ENCODE results near the gene MTG2. TPM values are rescaled to one million over a fixed set of nuclear protein-coding genes. Genes with fewer than 3 reads are reported as not detected.

MTG2 gene
- total RNA-seq, 1 experiment from 2014 or later, result 110 TPM

DNA sequence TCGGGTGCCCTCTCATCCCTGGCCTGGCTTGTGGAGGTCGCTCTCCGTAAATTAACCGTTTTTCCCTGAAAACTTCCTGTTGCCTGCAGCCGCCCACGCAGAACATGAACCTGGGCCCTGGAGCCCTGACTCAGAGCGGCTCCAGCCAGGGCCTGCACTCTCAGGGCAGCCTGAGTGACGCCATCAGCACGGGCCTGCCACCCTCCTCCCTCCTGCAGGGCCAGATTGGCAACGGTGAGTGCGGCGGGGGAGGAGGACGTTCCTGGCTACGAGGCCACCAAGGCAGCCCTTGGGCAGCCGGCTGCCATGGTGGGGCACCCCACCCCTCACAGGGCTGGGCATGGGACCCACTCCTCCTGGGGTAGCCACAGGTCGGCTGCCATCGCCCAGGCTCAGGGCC is 21.5 kb upstream of the MTG2 start:
- BruUV-seq (replicated peaks), result no TSS peak
- Mint-ChIP-seq H3K9me3 (ENCODE audit: unreplicated experiment) (no peaks in the 10 kb centered on the region), H3K4me1 (ENCODE audit: low read depth, unreplicated experiment) (peaks cover under 1% of the 10 kb centered on the region), H3K36me3 (ENCODE audit: insufficient read depth, unreplicated experiment) (peaks cover 72% of the 10 kb centered on the region), H3K4me3 (ENCODE audit: unreplicated experiment) (no peak overlapping the region), H3K27ac (ENCODE audit: unreplicated experiment) (no peak overlapping the region), H3K27me3 (ENCODE audit: insufficient read depth, unreplicated experiment) (no peaks in the 10 kb centered on the region)
- no peak for DNase-seq
- Histone ChIP-seq H3K27me3 (replicated peaks; ENCODE audit: control insufficient read depth, insufficient read depth, low read length) (no peaks in the 10 kb centered on the region), H3K36me3 (ENCODE audit: control insufficient read depth, insufficient read depth, low read length) (peaks cover 17% of the 10 kb centered on the region), H3K4me3 (ENCODE audit: low read depth, low read length) (no peak overlapping the region), H3K9me3 (no peaks in the 10 kb centered on the region), H3K4me1 (peaks cover 10% of the 10 kb centered on the region)
- CTCF ChIA-PET, result no interaction called here
- TF ChIP-seq, protein P1, sequence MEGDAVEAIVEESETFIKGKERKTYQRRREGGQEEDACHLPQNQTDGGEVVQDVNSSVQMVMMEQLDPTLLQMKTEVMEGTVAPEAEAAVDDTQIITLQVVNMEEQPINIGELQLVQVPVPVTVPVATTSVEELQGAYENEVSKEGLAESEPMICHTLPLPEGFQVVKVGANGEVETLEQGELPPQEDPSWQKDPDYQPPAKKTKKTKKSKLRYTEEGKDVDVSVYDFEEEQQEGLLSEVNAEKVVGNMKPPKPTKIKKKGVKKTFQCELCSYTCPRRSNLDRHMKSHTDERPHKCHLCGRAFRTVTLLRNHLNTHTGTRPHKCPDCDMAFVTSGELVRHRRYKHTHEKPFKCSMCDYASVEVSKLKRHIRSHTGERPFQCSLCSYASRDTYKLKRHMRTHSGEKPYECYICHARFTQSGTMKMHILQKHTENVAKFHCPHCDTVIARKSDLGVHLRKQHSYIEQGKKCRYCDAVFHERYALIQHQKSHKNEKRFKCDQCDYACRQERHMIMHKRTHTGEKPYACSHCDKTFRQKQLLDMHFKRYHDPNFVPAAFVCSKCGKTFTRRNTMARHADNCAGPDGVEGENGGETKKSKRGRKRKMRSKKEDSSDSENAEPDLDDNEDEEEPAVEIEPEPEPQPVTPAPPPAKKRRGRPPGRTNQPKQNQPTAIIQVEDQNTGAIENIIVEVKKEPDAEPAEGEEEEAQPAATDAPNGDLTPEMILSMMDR (IDR thresholded peaks at IDR 0.05; ENCODE audit: insufficient read depth in 1 of 2, low read depth in 1 of 2, low read length in 1 of 2, severe bottlenecking in 1 of 2, unreplicated experiment in 1 of 2), result no peak
- POLR2A ChIA-PET, result no interaction called here
- intact Hi-C loops (cut with micrococcal nuclease; ENCODE audit: unreplicated experiment), result no loop called here

DNA sequence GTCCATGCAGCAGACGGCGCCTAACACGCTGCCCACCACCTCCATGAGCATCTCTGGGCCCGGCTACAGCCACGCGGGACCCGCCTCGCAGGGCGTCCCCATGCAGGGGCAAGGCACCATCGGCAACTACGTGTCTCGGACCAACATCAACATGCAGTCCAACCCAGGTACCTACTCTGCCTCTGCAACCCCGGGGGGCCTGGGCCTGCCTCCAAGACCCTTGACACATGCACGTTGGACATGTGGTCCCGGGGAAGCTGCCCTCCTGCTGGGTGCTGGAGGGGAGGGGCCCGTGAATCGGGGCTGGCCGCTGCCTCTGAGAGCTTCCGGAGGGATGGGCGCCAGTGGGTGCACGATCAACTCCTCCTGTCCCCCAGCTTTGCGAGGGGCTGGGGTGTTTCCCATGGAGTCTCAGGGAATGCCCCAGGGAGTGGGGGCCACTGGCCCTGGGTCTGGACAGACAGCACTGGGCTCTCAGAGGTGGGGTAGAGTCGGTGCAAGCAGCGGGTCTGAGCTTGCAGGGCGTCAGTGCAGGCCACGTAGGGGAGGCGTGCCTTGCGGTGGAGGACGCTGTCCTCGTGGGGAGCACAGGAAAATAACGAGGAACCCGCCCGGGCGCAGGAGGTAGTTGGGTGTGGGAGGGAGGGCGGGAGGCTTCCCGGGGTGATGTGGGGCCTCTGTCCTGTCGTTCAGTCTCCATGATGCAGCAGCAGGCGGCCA is 19.9 kb upstream of the MTG2 start:
- Mint-ChIP-seq H3K27ac (ENCODE audit: unreplicated experiment) (no peak overlapping the region), H3K9me3 (ENCODE audit: unreplicated experiment) (no peaks in the 10 kb centered on the region), H3K27me3 (ENCODE audit: insufficient read depth, unreplicated experiment) (no peaks in the 10 kb centered on the region), H3K4me1 (ENCODE audit: low read depth, unreplicated experiment) (no peaks in the 10 kb centered on the region), H3K4me3 (ENCODE audit: unreplicated experiment) (no peak overlapping the region), H3K36me3 (ENCODE audit: insufficient read depth, unreplicated experiment) (peaks cover 84% of the 10 kb centered on the region)
- H3K36me3 ChIP-seq (ENCODE audit: control insufficient read depth, insufficient read depth, low read length), result peaks cover 20% of the 10 kb centered on the region
- BruUV-seq (replicated peaks), result no TSS peak
- no peaks in the 10 kb centered on the region for H3K4me1 ChIP-seq
- no peak overlapping the region for H3K4me3 ChIP-seq (ENCODE audit: low read depth, low read length)
- no peaks in the 10 kb centered on the region for H3K27me3 ChIP-seq (replicated peaks; ENCODE audit: control insufficient read depth, insufficient read depth, low read length)
- intact Hi-C loops (cut with micrococcal nuclease; ENCODE audit: unreplicated experiment), result no loop called here
- DNase-seq, result no peak
- TF ChIP-seq, protein P1 (IDR thresholded peaks at IDR 0.05; ENCODE audit: insufficient read depth in 1 of 2, low read depth in 1 of 2, low read length in 1 of 2, severe bottlenecking in 1 of 2, unreplicated experiment in 1 of 2), result no peak
- ChIA-PET CTCF (no interaction called here), POLR2A (no interaction called here)
- H3K9me3 ChIP-seq, result no peaks in the 10 kb centered on the region

DNA sequence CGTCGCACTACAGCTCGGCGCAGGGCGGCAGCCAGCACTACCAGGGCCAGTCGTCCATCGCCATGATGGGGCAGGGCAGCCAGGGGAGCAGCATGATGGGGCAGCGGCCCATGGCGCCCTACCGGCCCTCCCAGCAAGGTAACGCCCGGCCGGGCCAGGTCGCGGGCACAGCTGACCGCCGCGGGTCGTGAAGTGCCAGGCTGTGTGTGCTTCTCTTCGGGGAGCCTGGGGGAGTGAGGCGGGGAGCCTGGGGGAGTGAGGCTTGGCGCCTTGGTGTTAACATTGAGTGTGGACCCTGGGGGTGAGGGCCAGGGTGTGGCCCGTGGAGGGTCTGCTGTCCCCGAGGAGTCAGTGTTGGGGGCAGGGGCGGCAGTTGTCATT is 19.4 kb upstream of the MTG2 start:
- intact Hi-C loops (cut with micrococcal nuclease; ENCODE audit: unreplicated experiment), result no loop called here
- ChIA-PET POLR2A (no interaction called here), CTCF (no interaction called here)
- H3K36me3 Mint-ChIP-seq (ENCODE audit: insufficient read depth, unreplicated experiment), result peaks cover 85% of the 10 kb centered on the region
- no peaks in the 10 kb centered on the region for H3K9me3 ChIP-seq
- H3K27me3 ChIP-seq (replicated peaks; ENCODE audit: control insufficient read depth, insufficient read depth, low read length), result no peaks in the 10 kb centered on the region
- no peak overlapping the region for H3K4me3 Mint-ChIP-seq (ENCODE audit: unreplicated experiment)
- BruUV-seq (replicated peaks), result no TSS peak
- H3K36me3 ChIP-seq (ENCODE audit: control insufficient read depth, insufficient read depth, low read length), result peaks cover 23% of the 10 kb centered on the region
- H3K4me1 Mint-ChIP-seq (ENCODE audit: low read depth, unreplicated experiment), result no peaks in the 10 kb centered on the region
- H3K27ac Mint-ChIP-seq (ENCODE audit: unreplicated experiment), result no peak overlapping the region
- H3K9me3 Mint-ChIP-seq (ENCODE audit: unreplicated experiment), result no peaks in the 10 kb centered on the region
- no peak overlapping the region for H3K4me3 ChIP-seq (ENCODE audit: low read depth, low read length)
- DNase-seq, result no peak
- H3K4me1 ChIP-seq, result no peaks in the 10 kb centered on the region
- TF ChIP-seq, protein P1 (IDR thresholded peaks at IDR 0.05; ENCODE audit: insufficient read depth in 1 of 2, low read depth in 1 of 2, low read length in 1 of 2, severe bottlenecking in 1 of 2, unreplicated experiment in 1 of 2), result no peak
- no peaks in the 10 kb centered on the region for H3K27me3 Mint-ChIP-seq (ENCODE audit: insufficient read depth, unreplicated experiment)

Data from Caco-2 (cell line).